H9 (cell line): ENCODE data around the gene TAF1L. TPM values are rescaled to one million over a fixed set of nuclear protein-coding genes. Genes with fewer than 3 reads are reported as not detected.

Experiments
- DNase-seq: peaks from one replicate; pipeline ENCODE4 v3.0.0-alpha.2; 2017
- H2AFZ ChIP-seq: one replicate; pipeline ENCODE4 v1.6.1; 2013; ENCODE audit warnings: mild to moderate bottlenecking, low read length, control low read depth, moderate library complexity
- H2AK5ac ChIP-seq: 2 replicates; pipeline ENCODE4 v1.6.1; 2013; ENCODE audit warnings: low read length, control low read depth, mixed read lengths; ENCODE audit not compliant: insufficient read length
- H2BK120ac ChIP-seq: one replicate; pipeline ENCODE4 v1.6.1; 2013; ENCODE audit warnings: low read depth, mild to moderate bottlenecking, low read length, control low read depth, inconsistent platforms; ENCODE audit not compliant: poor library complexity, severe bottlenecking
- H2BK12ac ChIP-seq: 2 replicates; pipeline ENCODE4 v1.6.1; 2013; ENCODE audit warnings: low read length, control low read depth, mixed read lengths, low read depth; ENCODE audit not compliant: insufficient read length
- H2BK15ac ChIP-seq: 2 replicates; pipeline ENCODE4 v1.6.1; 2013; ENCODE audit warnings: low read depth, low read length, control low read depth
- H2BK20ac ChIP-seq: one replicate; pipeline ENCODE4 v1.6.1; 2013; ENCODE audit warnings: low read depth, mild to moderate bottlenecking, low read length, control low read depth, inconsistent platforms; ENCODE audit not compliant: poor library complexity, severe bottlenecking
- H2BK5ac ChIP-seq: 2 replicates; pipeline ENCODE4 v1.6.1; 2013; ENCODE audit warnings: low read length, control low read depth, mixed read lengths; ENCODE audit not compliant: insufficient read length
- H3K14ac ChIP-seq: 2 replicates; pipeline ENCODE4 v1.6.1; 2013; ENCODE audit warnings: low read length, control low read depth; ENCODE audit not compliant: insufficient read depth
- H3K18ac ChIP-seq: 2 replicates; pipeline ENCODE4 v1.6.1; 2013; ENCODE audit warnings: low read depth, mild to moderate bottlenecking, mixed read lengths, low read length, control low read depth; ENCODE audit not compliant: insufficient read length
- H3K23ac ChIP-seq: 2 replicates; pipeline ENCODE4 v1.6.1; 2013; ENCODE audit warnings: low read length, control low read depth, mixed read lengths, low read depth; ENCODE audit not compliant: insufficient read length
- H3K23me2 ChIP-seq: 2 replicates; pipeline ENCODE4 v1.6.1; 2013; ENCODE audit warnings: low read depth, mild to moderate bottlenecking, mixed read lengths, low read length, control low read depth; ENCODE audit not compliant: insufficient read length, poor library complexity, severe bottlenecking
- H3K27ac ChIP-seq: 2 replicates; pipeline ENCODE4 v1.5.1; 2013; ENCODE audit warnings: low read length, control low read depth, mixed read lengths, low read depth; ENCODE audit not compliant: insufficient read length
- H3K27me3 ChIP-seq: 2 replicates; pipeline ENCODE4 v1.6.1; 2013; ENCODE audit warnings: low read length, control low read depth, inconsistent platforms; ENCODE audit not compliant: insufficient read depth
- H3K4ac ChIP-seq: 2 replicates; pipeline ENCODE4 v1.6.1; 2013; ENCODE audit warnings: low read depth, mild to moderate bottlenecking, control low read depth, inconsistent platforms, low read length, moderate library complexity
- H3K4me1 ChIP-seq: 2 replicates; pipeline ENCODE4 v1.6.1; 2013; ENCODE audit warnings: low read length, control low read depth, inconsistent platforms; ENCODE audit not compliant: insufficient read depth
- H3K4me2 ChIP-seq: 2 replicates; pipeline ENCODE4 v1.6.1; 2013; ENCODE audit warnings: low read length, control low read depth, mixed read lengths; ENCODE audit not compliant: insufficient read length, insufficient read depth
- H3K56ac ChIP-seq: 2 replicates; pipeline ENCODE4 v1.6.1; 2013; ENCODE audit warnings: low read depth, mild to moderate bottlenecking, mixed read lengths, low read length, control low read depth; ENCODE audit not compliant: insufficient read length
- H3K79me1 ChIP-seq: 2 replicates; pipeline ENCODE4 v1.6.1; 2013; ENCODE audit warnings: low read depth, mild to moderate bottlenecking, moderate library complexity, low read length, control low read depth, inconsistent platforms; ENCODE audit not compliant: insufficient read depth, poor library complexity, severe bottlenecking
- H3K79me2 ChIP-seq: 2 replicates; pipeline ENCODE4 v1.6.1; 2013; ENCODE audit warnings: low read length, control low read depth, inconsistent platforms; ENCODE audit not compliant: insufficient read depth
- H3K9ac ChIP-seq: 2 replicates; pipeline ENCODE4 v1.6.1; 2013; ENCODE audit warnings: low read length, control low read depth, mixed read lengths; ENCODE audit not compliant: insufficient read length; ENCODE audit errors: extremely low read depth
- H3K9me3 ChIP-seq: one replicate; pipeline ENCODE4 v1.6.1; 2013; ENCODE audit warnings: low read depth, low read length, inconsistent platforms; ENCODE audit not compliant: control insufficient read depth
- H3T11ph ChIP-seq: one replicate; pipeline ENCODE4 v1.6.1; 2013; ENCODE audit warnings: mild to moderate bottlenecking, low read length, control low read depth, inconsistent platforms
- H4K20me1 ChIP-seq: one replicate; pipeline ENCODE4 v1.6.1; 2013; ENCODE audit not compliant: control insufficient read depth, insufficient read length, insufficient read depth
- H4K5ac ChIP-seq: 2 replicates; pipeline ENCODE4 v1.6.1; 2013; ENCODE audit warnings: low read depth, mild to moderate bottlenecking, mixed read lengths, low read length, control low read depth; ENCODE audit not compliant: insufficient read length
- H4K8ac ChIP-seq: replicated peaks from 2 replicates; pipeline ENCODE4 v1.6.1; 2013; ENCODE audit warnings: low read length, control low read depth, mixed read lengths, low read depth; ENCODE audit not compliant: insufficient read length
- H4K91ac ChIP-seq: 2 replicates; pipeline ENCODE4 v1.6.1; 2013; ENCODE audit warnings: low read depth, mild to moderate bottlenecking, moderate library complexity, mixed read lengths, low read length, control low read depth; ENCODE audit not compliant: insufficient read length
- H3K27ac Mint-ChIP-seq, 3 experiments: 2 replicates in 2 of 3; 3 replicates in 1 of 3; pipeline ENCODE4 v1.8.0; 2020 to 2021; ENCODE audit warnings: mixed read lengths in 3 of 3, mild to moderate bottlenecking in 1 of 3, moderate library complexity in 1 of 3
- H3K27me3 Mint-ChIP-seq: 2 replicates; pipeline ENCODE4 v1.8.0; 2021; ENCODE audit warnings: low read depth, mild to moderate bottlenecking, moderate library complexity, mixed read lengths
- H3K36me3 Mint-ChIP-seq, 3 experiments: 2 replicates in 2 of 3; 3 replicates in 1 of 3; pipeline ENCODE4 v1.8.0; 2020 to 2021; ENCODE audit warnings: low read depth in 3 of 3, mixed read lengths in 3 of 3; ENCODE audit not compliant: insufficient read depth in 1 of 3
- H3K4me1 Mint-ChIP-seq, 2 experiments: 2 replicates each; pipeline ENCODE4 v1.8.0; 2020; ENCODE audit warnings: mixed read lengths in 2 of 2
- H3K4me3 Mint-ChIP-seq, 2 experiments: 2 replicates in 1 of 2; 3 replicates in 1 of 2; pipeline ENCODE4 v1.8.0; 2020 to 2021; ENCODE audit warnings: mild to moderate bottlenecking in 2 of 2, mixed read lengths in 2 of 2, moderate library complexity in 1 of 2
- H3K9me3 Mint-ChIP-seq, 2 experiments: 2 replicates in 1 of 2; 3 replicates in 1 of 2; pipeline ENCODE4 v1.8.0; 2020; ENCODE audit warnings: mild to moderate bottlenecking in 2 of 2, mixed read lengths in 2 of 2, moderate library complexity in 1 of 2
- CTCF ChIP-seq: fragments of 200-600 bp; sonication (generic); conservative IDR thresholded peaks from 3 replicates; pipeline ENCODE4 v1.8.0; 2021; ENCODE audit warnings: antibody characterized with exemption, mild to moderate bottlenecking
- WGBS: extraction: QIAGEN DNeasy Blood & Tissue Kit; methylation state at CpG from one replicate; pipeline ENCODE4 v1.1.7; 2013; ENCODE audit warnings: missing lambda C conversion rate, low lambda C conversion rate, mixed read lengths; ENCODE audit not compliant: insufficient read length; ENCODE audit errors: extremely low coverage; 5-methylcytosine and 5-hydroxymethylcytosine counted together
- total RNA-seq: library from RNA; stranded (reverse); gene quantifications from 2 replicates; pipeline ENCODE4 v1.2.1, GENCODE V29; 2021

TAF1L gene
- total RNA-seq, 1 experiment from 2014 or later, result not detected

DNA sequence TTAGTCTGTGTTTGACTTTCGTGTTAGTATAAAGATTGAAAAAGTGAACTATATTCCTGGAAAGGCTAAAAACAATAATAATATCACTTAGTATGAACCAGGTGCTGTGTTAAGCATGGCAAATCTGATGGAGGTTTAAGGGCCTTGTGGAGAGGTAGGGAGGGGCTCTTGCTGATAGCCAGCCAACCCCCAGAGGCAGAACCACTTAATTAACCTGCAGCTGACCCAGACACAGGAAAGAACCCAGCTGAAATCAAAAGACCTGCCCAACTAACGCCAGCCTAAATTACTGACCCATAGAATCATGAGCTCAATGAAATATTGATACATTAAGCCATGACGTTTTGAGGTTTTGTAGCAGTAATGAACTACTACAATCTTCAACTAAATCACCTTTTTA, 28.3 kb upstream of the TAF1L start:
- no peaks in the 10 kb centered on the region for H3K4me1 ChIP-seq
- no peaks in the 10 kb centered on the region for H3K9me3 ChIP-seq
- no peaks in the 10 kb centered on the region for H3K79me2 ChIP-seq
- DNase-seq, result no peak
- peaks cover 24 to 89% of the 10 kb centered on the region in 2 experiments for H3K9me3 Mint-ChIP-seq
- no peak overlapping the region for H3K27ac Mint-ChIP-seq
- H4K91ac ChIP-seq, result no peak overlapping the region
- H3K56ac ChIP-seq, result no peak overlapping the region
- no peak overlapping the region for H4K8ac ChIP-seq
- no peak overlapping the region for H2AK5ac ChIP-seq
- no peak overlapping the region for H3K4me2 ChIP-seq
- H2BK20ac ChIP-seq, result no peak overlapping the region
- no peak overlapping the region for H2AFZ ChIP-seq
- H3K18ac ChIP-seq, result no peak overlapping the region
- H3K4me3 Mint-ChIP-seq, result no peak overlapping the region
- no peaks in the 10 kb centered on the region for H4K20me1 ChIP-seq
- no peaks in the 10 kb centered on the region for H3K23me2 ChIP-seq
- no peaks in the 10 kb centered on the region for H3K4me1 Mint-ChIP-seq
- no peak overlapping the region for H4K5ac ChIP-seq
- H3K27me3 Mint-ChIP-seq, result peaks cover 5% of the 10 kb centered on the region
- no peak overlapping the region for H3K9ac ChIP-seq
- peaks cover 0 to 6% (median 5%) of the 10 kb centered on the region in 3 experiments; a peak in 3 of 7 replicates for H3K36me3 Mint-ChIP-seq
- H3K23ac ChIP-seq, result no peak overlapping the region
- whole genome bisulfite sequencing, result no CpG with 5 or more reads among the region's 3 CpGs
- no peaks in the 10 kb centered on the region for H3K27me3 ChIP-seq
- no peak overlapping the region for H3K14ac ChIP-seq
- H3K4ac ChIP-seq, result no peak overlapping the region
- no peak overlapping the region for H3K27ac ChIP-seq
- no peaks in the 10 kb centered on the region for H3K79me1 ChIP-seq
- no peak overlapping the region for H2BK120ac ChIP-seq
- no peak overlapping the region for H3T11ph ChIP-seq
- no peak overlapping the region for H2BK12ac ChIP-seq
- H2BK15ac ChIP-seq, result no peak overlapping the region
- no peak overlapping the region for H2BK5ac ChIP-seq
- no peak for TF ChIP-seq CTCF
